Limb (tissue), 2 donors: ENCODE results near the gene CLMP.
"Not testable (repeated sequence)": the region's sequence is repeated elsewhere in the genome, so short reads cannot be mapped to it uniquely, and the experiment has no call there.

Experiments used
- DNase-seq, 2 donors: peaks; one replicate each; pipeline ENCODE4 v3.0.0-alpha.2; 2016; ENCODE audit errors: extremely low spot score in 2 of 2

Gene CLMP

GRCh38 chr11:123218451-123218850 lies 23.4 kb upstream of the CLMP start:
- DNase-seq, result no peak

- no peak for DNase-seq
Observed at GRCh38 chr11:123217897-123218296, 22.8 kb upstream of the CLMP start.

GRCh38 chr11:123216249-123216648 lies 21.2 kb upstream of the CLMP start:
- no peak for DNase-seq

DNA sequence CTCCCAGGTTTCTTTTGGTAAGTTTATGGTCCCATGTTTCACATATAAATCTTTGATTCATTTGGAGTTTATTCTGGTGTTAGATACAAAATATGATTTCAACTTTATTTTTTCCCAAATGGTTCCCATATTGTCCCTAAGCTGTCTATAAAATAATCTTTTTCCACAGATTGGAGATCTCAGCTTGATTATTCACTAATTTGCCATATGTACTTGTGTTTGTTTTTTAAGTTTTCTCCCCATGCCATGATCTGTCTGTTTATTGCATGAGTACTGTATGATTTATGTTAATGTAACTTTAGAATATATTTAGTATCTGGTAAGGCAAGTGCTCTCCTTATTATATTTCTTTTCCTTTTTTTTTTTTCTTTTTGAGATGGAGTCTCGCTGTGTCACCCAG lies 19.9 kb upstream of the CLMP start:
- DNase-seq, result no peak

GRCh38 chr11:123214396-123214795 lies 19.3 kb upstream of the CLMP start:
- DNase-seq, result no peak

- no peak for DNase-seq
Observed at GRCh38 chr11:123213307-123213771, 18.3 kb upstream of the CLMP start.

- no peak for DNase-seq
Observed at GRCh38 chr11:123212406-123212805, 17.4 kb upstream of the CLMP start.

DNA sequence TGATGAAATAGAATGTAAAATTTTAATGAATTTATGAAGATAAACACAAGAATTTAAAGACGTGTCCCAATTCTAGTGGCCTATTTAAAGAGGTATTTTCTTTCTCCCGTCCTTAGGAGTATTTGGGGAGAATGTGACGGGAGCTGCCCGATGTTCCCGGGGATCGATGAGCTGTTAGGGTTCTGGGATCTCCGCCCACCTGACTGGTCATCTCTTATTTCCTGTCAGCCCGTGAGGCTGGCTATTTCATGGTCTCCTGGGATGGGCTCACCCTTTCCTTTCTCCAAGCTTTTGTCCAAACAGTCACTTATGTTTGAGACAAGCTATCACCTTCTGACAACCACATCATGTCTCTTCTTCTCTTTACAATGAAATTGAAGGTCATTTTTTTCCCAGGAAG lies 16.9 kb upstream of the CLMP start:
- DNase-seq, result no peak

- DNase-seq, result no peak
Observed at GRCh38 chr11:123211149-123211852, 16.3 kb upstream of the CLMP start.

- DNase-seq, result no peak
Observed at GRCh38 chr11:123209591-123209990, 14.5 kb upstream of the CLMP start.

DNA sequence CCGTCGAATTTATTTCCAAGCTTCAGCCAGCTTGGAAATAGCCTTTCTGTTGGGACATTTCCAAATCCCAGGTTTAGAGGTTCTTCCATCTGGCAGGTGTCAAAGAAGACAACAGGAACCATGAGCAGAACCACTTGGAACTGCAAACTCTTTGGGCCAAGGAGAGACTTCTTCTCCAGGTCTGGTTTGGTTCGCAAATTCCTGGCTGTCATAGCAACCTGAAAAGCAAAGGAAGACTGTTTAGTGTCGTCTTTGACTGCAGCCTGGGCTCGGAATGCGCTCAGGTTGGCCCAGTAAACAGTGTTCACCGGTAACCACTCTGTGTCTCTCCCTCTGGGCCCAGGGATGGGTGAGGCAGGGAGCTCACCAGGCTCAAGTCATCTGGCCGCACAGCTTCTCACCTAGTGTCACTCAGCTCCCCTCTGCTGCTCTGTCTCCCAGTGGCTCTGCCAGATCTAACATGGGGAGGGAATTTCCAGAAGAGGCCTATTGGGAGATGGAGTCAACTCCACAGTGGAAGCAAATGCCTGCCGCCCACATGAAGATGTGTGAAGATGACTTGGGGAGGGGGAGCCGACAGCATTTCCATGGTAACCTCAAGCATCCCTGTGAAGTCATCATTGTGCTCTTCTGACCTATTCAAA lies 11.9 kb upstream of the CLMP start:
- peak; percentile 47 to 51 for DNase-seq

DNA sequence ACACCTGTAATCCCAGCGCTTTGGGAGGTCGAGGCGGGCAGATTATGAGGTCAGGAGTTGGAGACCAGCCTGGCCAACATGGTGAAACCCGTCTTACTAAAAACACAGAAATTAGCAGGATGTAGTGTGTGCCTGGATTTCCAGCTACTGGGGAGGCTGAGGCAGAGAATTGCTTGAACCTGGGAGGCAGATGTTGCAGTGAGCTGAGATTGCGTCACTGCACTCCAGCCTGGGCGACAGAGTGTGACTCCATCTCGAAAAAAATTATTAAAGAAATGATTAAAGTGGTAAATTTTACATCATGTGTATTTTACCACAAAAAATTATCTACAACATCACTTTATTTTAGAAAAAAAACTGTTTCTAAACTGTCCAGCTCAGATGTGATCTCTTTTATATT lies 11.0 kb upstream of the CLMP start:
- not testable (repeated sequence) for DNase-seq

- no peak for DNase-seq
Observed at GRCh38 chr11:123203934-123204333, 8.9 kb upstream of the CLMP start.

DNA sequence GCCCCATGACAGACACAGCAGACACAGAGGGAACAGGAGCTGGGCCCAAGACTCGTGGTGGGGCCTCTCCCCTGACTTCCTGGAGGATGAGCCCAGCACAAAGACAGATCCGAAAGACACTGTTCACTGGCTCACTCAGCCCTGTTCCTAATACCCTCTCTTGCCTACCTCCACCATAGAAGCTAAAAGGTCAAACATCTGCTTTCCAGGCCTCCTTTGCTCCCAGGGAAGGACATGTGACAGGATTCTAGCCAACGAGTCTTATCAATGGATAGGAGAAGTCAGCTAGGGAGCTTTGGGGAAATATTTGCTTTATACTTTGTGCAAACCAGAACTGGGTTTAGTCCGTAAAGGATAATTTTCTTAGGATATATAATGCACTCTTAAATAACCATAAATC lies 8.4 kb upstream of the CLMP start:
- DNase-seq, result no peak

GRCh38 chr11:123202155-123203151 lies 7.4 kb upstream of the CLMP start:
- DNase-seq, result peak; percentile 43 to 53

DNA sequence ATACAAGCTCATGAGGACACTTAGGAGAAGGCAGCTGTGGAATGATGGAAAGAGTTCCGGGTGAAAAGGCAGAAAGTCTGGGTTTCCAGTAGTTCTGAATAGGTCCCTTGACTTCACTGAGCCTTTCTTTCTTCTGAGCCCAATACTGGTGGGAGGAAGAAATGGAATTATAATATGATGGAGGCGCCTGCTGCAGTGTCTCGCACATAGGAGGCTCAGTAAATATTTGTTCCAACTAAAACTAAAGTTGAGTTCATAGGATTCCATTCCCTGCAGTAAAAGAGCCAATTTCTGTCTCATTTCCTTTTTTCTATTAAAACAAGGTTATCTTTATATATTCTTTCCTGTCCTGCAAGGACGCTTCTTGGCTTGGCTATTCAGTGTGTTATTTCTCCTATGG lies 5.2 kb upstream of the CLMP start:
- DNase-seq, result no peak

- no peak for DNase-seq
Observed at GRCh38 chr11:123197711-123198110, 2.7 kb upstream of the CLMP start.

GRCh38 chr11:123196060-123196714 lies 1.1 kb upstream of the CLMP start:
- DNase-seq, result no peak

DNA sequence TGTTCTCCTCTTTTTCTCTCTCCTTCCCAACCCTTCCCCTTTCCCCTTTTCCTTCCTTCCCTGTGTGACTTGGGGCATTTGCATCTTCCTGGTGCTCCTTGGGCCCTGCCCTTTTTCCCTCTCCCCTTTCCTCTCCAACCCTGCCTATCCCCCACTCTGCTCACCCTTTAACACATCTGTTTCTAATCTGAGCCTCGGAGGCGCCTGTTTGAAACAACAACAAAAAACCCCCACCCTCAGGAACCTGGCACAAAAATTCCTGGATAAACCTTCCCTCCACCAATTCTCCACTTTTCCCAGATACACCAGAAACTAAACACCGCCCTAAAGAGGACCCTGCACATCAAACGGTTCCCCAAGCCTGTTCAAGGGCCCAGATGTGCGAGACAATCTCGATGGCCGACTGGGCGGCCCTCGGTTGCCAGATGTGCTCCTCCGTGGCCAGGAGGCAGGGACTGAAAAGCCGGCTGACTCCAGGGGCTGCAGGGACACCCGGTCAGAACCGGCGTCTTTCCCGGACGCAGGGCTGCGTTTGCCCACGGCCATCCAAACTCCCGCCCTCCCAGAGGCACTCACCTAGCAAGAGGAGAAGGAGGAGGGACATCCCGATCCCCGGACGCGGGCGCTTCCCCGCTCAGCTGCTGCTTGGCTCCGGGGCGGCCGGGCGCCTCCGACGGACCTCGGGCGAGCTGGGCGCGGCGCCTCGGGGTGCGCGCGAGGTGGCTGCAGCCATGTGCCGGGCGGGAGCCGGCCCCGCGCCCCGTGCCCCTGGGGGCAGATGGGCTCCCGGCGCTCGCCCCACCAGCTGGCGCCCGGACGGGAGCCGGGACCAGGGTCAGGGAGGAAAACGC lies 486 bp downstream of the CLMP start:
- peak in 1 of 2 donors; percentile 68 for DNase-seq

- DNase-seq, result no peak
Observed at GRCh38 chr11:123193742-123194141, 1.3 kb downstream of the CLMP start.

- DNase-seq, result no peak
Observed at GRCh38 chr11:123191939-123192338, 3.1 kb downstream of the CLMP start.
